Renal cortical epithelial cell (primary cell): ENCODE measurements around the gene TRAPPC3L. TPM values are rescaled to one million over a fixed set of nuclear protein-coding genes. Genes with fewer than 3 reads are reported as not detected.

Experiments
- total RNA-seq: library from RNA; depleted of rRNA; stranded (reverse); fragments of >200 nt; gene quantifications from 2 replicates; pipeline ENCODE4 v1.2.3, GENCODE V29; 2014

The TRAPPC3L gene
- total RNA-seq, 1 donor from 2014 or later: not detected

Other genes starting within 250 kb of the TRAPPC3L start
- 149 and 161 TPM in 2 replicates for gene DSE, start 174.7 kb downstream of the TRAPPC3L start, total RNA-seq
- gene CALHM6, start 84.3 kb downstream of the TRAPPC3L start, total RNA-seq: 1.6 and 3.1 TPM in 2 replicates
- 0.17 and 0.40 TPM in 2 replicates for gene CALHM5, start 34.0 kb downstream of the TRAPPC3L start, total RNA-seq
- gene CALHM4, start 8.1 kb upstream of the TRAPPC3L start, total RNA-seq: not detected in 2 replicates
- 23.4 and 26.2 TPM in 2 replicates for gene RWDD1, start 25.8 kb upstream of the TRAPPC3L start, total RNA-seq
- gene RSPH4A, start 70.8 kb upstream of the TRAPPC3L start, total RNA-seq: 1.5 TPM in 1 of 2 replicates, not detected in the other
- gene ZUP1, start 123.1 kb upstream of the TRAPPC3L start, total RNA-seq: 19.4 and 26.0 TPM in 2 replicates
- gene KPNA5, start 135.5 kb upstream of the TRAPPC3L start, total RNA-seq: 11.9 and 14.8 TPM in 2 replicates
- gene FAM162B, start 220.0 kb upstream of the TRAPPC3L start, total RNA-seq: not detected in 2 replicates